NT2/D1 (cell line): ENCODE measurements around the gene ZNF558.

Experiments
- SUZ12 ChIP-seq: IDR thresholded peaks from 2 replicates; pipeline ENCODE4 v1.6.1; 2011; ENCODE audit not compliant: insufficient read length, insufficient read depth; ENCODE audit errors: extremely low read depth
- YY1 ChIP-seq: IDR thresholded peaks from 2 replicates; pipeline ENCODE4 v1.6.1; 2011; ENCODE audit not compliant: insufficient read length, insufficient read depth

GRCh38 chr19:8827277-8827676, 4.8 kb downstream of the ZNF558 start:
- TF ChIP-seq SUZ12 (no peak), YY1 (no peak)
